ENCODE data around the gene MGAT4A.

DNA sequence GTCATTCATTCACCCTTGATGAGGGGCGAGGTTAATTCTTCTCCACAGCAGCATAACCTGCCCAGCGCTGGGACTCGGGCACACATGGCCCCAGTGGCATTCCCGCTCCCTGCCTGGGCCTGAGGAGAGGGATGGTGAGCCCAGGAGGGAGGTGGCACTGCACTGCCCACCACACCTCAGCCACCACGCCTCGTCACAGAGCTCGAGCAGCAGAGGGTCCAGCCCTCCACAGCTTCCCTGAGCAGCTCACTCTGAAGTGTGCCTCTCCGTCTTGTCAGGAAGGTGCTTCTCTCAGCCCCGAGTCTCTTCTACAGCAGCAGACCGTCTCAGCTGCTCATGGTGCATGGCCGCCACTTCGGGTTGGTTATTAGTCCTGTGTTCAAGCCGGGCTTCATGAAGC lies 157.5 kb downstream of the MGAT4A start:
- TF ChIP-seq CTCF (IDR thresholded peaks at IDR 0.05) (no peak), POLR2A (IDR thresholded peaks at IDR 0.05) (no peak)
